KMS-11 (cell line): ENCODE measurements around the gene NXPE2.

Experiments
- H2AFZ ChIP-seq: fragments of 200-600 bp; sonication (generic); 2 replicates; pipeline ENCODE4 v1.6.1; 2016; ENCODE audit warnings: antibody characterized with exemption, mixed run types, low read depth
- H3K27ac ChIP-seq: fragments of 200-600 bp; sonication (generic); 2 replicates; pipeline ENCODE4 v1.6.1; 2016; ENCODE audit warnings: mild to moderate bottlenecking, mixed run types
- H3K27me3 ChIP-seq: fragments of 200-600 bp; sonication (generic); 2 replicates; pipeline ENCODE4 v1.6.1; 2017; ENCODE audit warnings: mild to moderate bottlenecking, low read depth, mixed run types, moderate library complexity; ENCODE audit not compliant: insufficient read depth
- H3K36me3 ChIP-seq: fragments of 200-600 bp; sonication (generic); 2 replicates; pipeline ENCODE4 v1.6.1; 2017; ENCODE audit warnings: mild to moderate bottlenecking, mixed run types; ENCODE audit not compliant: insufficient read depth
- H3K4me1 ChIP-seq: fragments of 200-600 bp; sonication (generic); 2 replicates; pipeline ENCODE4 v1.6.1; 2016; ENCODE audit warnings: mild to moderate bottlenecking, low read depth, mixed run types; ENCODE audit not compliant: poor library complexity, severe bottlenecking
- H3K4me2 ChIP-seq: fragments of 200-600 bp; sonication (generic); 2 replicates; pipeline ENCODE4 v1.7.0; 2016; ENCODE audit warnings: mild to moderate bottlenecking, mixed run types
- H3K4me3 ChIP-seq: fragments of 200-600 bp; sonication (generic); IDR thresholded peaks from 2 replicates; pipeline ENCODE4 v1.6.1; 2017; ENCODE audit warnings: low read depth, low read length, mixed read lengths; ENCODE audit not compliant: insufficient read depth
- H3K79me2 ChIP-seq: fragments of 200-600 bp; sonication (generic); 2 replicates; pipeline ENCODE4 v1.6.1; 2016; ENCODE audit warnings: low read depth, mixed run types; ENCODE audit not compliant: insufficient read depth
- H3K9ac ChIP-seq: fragments of 200-600 bp; sonication (generic); 2 replicates; pipeline ENCODE4 v1.6.1; 2016; ENCODE audit warnings: mild to moderate bottlenecking, mixed run types
- H4K20me1 ChIP-seq: fragments of 200-600 bp; sonication (generic); 2 replicates; pipeline ENCODE4 v1.6.1; 2016; ENCODE audit warnings: mild to moderate bottlenecking, mixed run types; ENCODE audit not compliant: insufficient read depth
- TF ChIP-seq, protein P1 (sequence below): fragments of 200-600 bp; sonication (generic); conservative IDR thresholded peaks from 2 replicates; pipeline ENCODE4 v1.6.1; 2017; ENCODE audit warnings: low read depth, mild to moderate bottlenecking, antibody characterized with exemption, low read length, moderate library complexity, mixed read lengths

The NXPE2 gene

DNA sequence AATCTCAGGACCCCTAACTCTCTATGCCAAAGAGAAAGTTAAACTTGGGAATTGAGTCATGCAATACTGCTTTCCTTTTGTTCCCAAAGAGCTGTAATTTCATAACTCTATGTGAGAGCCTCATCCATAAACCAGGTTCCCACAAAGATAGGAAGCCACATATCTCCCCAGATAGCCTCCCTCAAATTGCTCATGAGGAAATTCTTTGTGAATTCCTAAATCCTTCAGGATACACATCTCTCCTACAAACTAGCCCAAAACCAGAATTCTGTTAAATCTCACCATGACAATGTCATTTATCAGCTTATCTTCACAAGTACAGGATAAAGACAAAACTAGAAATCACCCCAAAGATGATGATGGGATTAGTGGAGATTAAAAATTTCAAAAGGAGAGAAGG lies 4.7 kb upstream of the NXPE2 start:
- H3K27ac ChIP-seq, result no peak overlapping the region
- no peaks in the 10 kb centered on the region for H3K36me3 ChIP-seq
- no peak overlapping the region for H2AFZ ChIP-seq
- TF ChIP-seq, protein P1, sequence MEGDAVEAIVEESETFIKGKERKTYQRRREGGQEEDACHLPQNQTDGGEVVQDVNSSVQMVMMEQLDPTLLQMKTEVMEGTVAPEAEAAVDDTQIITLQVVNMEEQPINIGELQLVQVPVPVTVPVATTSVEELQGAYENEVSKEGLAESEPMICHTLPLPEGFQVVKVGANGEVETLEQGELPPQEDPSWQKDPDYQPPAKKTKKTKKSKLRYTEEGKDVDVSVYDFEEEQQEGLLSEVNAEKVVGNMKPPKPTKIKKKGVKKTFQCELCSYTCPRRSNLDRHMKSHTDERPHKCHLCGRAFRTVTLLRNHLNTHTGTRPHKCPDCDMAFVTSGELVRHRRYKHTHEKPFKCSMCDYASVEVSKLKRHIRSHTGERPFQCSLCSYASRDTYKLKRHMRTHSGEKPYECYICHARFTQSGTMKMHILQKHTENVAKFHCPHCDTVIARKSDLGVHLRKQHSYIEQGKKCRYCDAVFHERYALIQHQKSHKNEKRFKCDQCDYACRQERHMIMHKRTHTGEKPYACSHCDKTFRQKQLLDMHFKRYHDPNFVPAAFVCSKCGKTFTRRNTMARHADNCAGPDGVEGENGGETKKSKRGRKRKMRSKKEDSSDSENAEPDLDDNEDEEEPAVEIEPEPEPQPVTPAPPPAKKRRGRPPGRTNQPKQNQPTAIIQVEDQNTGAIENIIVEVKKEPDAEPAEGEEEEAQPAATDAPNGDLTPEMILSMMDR, result no peak
- no peak overlapping the region for H3K4me2 ChIP-seq
- H3K79me2 ChIP-seq, result no peaks in the 10 kb centered on the region
- H3K27me3 ChIP-seq, result no peaks in the 10 kb centered on the region
- H3K9ac ChIP-seq, result no peak overlapping the region
- no peaks in the 10 kb centered on the region for H4K20me1 ChIP-seq
- no peak overlapping the region for H3K4me3 ChIP-seq
- no peaks in the 10 kb centered on the region for H3K4me1 ChIP-seq

DNA sequence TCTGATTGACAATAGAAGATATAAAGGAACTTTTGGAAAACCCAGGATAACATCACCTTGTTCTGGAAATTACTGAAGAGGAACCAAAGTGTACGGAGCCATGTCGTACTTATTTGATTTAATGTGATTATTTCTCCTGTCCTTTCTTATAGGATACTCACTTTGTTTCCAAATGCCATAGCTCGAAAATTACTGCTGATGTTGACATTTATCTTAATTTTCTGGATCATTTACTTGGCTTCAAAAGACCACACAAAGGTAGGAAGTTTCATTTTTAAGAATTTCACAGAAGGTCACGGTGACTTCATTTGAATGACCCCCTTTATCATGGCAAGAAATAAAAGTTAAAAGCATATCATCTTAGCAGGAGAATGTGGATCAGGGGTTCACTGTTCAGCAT lies 1.2 kb downstream of the NXPE2 start:
- Histone ChIP-seq H3K4me2 (no peak overlapping the region), H4K20me1 (no peaks in the 10 kb centered on the region), H2AFZ (no peak overlapping the region), H3K9ac (no peak overlapping the region), H3K27ac (no peak overlapping the region), H3K79me2 (no peaks in the 10 kb centered on the region), H3K36me3 (no peaks in the 10 kb centered on the region), H3K4me1 (no peaks in the 10 kb centered on the region), H3K4me3 (no peak overlapping the region), H3K27me3 (no peaks in the 10 kb centered on the region)
- TF ChIP-seq, protein P1, result no peak

DNA sequence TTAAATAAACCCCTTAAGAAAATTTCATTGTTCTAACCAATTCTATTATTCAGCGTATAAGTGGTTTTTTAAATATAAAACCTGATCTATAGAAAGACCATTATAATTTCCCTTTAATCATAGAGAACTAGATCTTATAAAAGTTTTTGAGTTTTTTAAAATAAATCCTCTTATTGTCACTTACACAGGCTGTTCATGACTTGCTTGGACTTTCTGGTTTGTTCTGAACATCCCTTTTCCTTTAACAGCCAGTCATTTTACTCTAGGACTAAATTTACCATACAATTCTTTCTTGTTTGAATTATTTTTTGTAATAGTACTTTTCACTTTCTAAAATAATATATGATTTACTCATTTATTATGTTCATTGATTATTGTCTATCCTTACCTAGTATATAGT lies 4.7 kb downstream of the NXPE2 start:
- Histone ChIP-seq H3K9ac (no peak overlapping the region), H3K4me2 (no peak overlapping the region), H4K20me1 (no peaks in the 10 kb centered on the region), H3K4me3 (no peak overlapping the region), H3K27me3 (no peaks in the 10 kb centered on the region), H3K36me3 (no peaks in the 10 kb centered on the region), H2AFZ (no peak overlapping the region), H3K27ac (no peak overlapping the region), H3K79me2 (no peaks in the 10 kb centered on the region), H3K4me1 (no peaks in the 10 kb centered on the region)
- TF ChIP-seq, protein P1, result no peak

DNA sequence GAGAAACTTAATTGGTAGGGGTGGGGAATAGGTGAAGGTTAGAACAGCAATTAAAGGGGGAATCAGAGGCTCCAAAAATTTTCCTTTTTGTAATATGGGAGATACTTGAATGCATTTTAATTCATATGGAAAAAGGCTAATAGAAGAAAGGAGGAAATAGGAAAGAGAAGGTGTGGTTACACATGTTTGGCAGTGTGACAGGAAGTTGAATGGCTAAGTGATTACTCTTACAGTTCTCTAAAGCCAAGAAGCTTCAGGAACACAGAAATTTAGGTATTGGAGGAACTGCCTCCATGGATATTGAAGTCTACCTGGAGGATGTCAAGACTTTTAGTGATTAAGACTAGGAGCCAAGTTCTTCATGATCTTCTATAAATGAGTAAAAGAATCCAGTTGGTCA lies 6.3 kb downstream of the NXPE2 start:
- H3K27ac ChIP-seq, result no peak overlapping the region
- H3K36me3 ChIP-seq, result no peaks in the 10 kb centered on the region
- H3K4me1 ChIP-seq, result no peaks in the 10 kb centered on the region
- TF ChIP-seq, protein P1, result no peak
- H3K79me2 ChIP-seq, result no peaks in the 10 kb centered on the region
- H3K9ac ChIP-seq, result no peak overlapping the region
- H3K4me3 ChIP-seq, result no peak overlapping the region
- H3K4me2 ChIP-seq, result no peak overlapping the region
- H4K20me1 ChIP-seq, result no peaks in the 10 kb centered on the region
- no peaks in the 10 kb centered on the region for H3K27me3 ChIP-seq
- H2AFZ ChIP-seq, result no peak overlapping the region

DNA sequence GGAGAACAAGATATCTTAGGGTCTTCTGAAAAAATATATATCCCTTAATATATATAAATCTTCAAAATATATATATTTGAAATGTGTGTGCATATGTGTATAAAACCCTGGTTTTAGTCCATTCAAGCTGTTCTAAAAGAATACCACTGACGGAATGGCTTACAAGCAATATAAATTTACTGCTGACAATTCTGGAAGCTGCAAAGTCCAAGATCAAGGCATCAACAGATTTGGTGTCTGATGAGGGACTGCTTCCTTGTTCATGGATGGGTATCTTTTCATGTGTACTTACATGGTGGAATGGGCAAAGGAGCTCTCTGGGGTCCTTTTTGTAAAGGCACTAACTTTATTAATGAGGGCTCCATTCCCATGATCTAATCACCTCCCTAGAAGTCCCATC lies 6.8 kb downstream of the NXPE2 start:
- no peak overlapping the region for H3K27ac ChIP-seq
- no peaks in the 10 kb centered on the region for H3K79me2 ChIP-seq
- no peaks in the 10 kb centered on the region for H4K20me1 ChIP-seq
- H3K9ac ChIP-seq, result no peak overlapping the region
- H3K4me1 ChIP-seq, result no peaks in the 10 kb centered on the region
- H3K4me3 ChIP-seq, result no peak overlapping the region
- no peak overlapping the region for H3K4me2 ChIP-seq
- no peaks in the 10 kb centered on the region for H3K36me3 ChIP-seq
- no peak overlapping the region for H2AFZ ChIP-seq
- TF ChIP-seq, protein P1, result no peak
- no peaks in the 10 kb centered on the region for H3K27me3 ChIP-seq
